H1 (cell line): ENCODE results near the gene DRC7.

Experiments used
- GTF2F1 ChIP-seq: IDR thresholded peaks from 2 replicates; pipeline ENCODE4 v1.6.1; 2012; ENCODE audit warnings: low read depth, low read length, improper control_type of control experiment, borderline replicate concordance
- HDAC2 ChIP-seq, 2 experiments: fragments of 300-600 bp in 1 of 2; sonication (generic) in 1 of 2; IDR thresholded peaks; 2 replicates each; pipeline ENCODE4 v1.6.1; 2011 to 2012; ENCODE audit warnings: low read depth in 2 of 2, low read length in 2 of 2, mild to moderate bottlenecking in 2 of 2, moderate library complexity in 2 of 2, borderline replicate concordance in 1 of 2, inconsistent platforms in 1 of 2
- POLR2A ChIP-seq, 2 experiments: IDR thresholded peaks; 1 replicate in 1 of 2; 2 replicates in 1 of 2; pipeline ENCODE4 v1.6.1; 2011; ENCODE audit warnings: low read depth in 2 of 2, low read length in 2 of 2, mild to moderate bottlenecking in 2 of 2; ENCODE audit errors: control extremely low read depth in 1 of 2
- POLR2AphosphoS5 ChIP-seq: IDR thresholded peaks from 2 replicates; pipeline ENCODE4 v1.6.1; 2011; ENCODE audit warnings: low read depth, low read length
- SIRT6 ChIP-seq: IDR thresholded peaks from one replicate; pipeline ENCODE4 v1.7.1; 2012; ENCODE audit warnings: low read length, inconsistent platforms
- TF ChIP-seq, protein P1 (sequence below), 3 experiments: IDR thresholded peaks; 1 replicate in 2 of 3; 2 replicates in 1 of 3; pipeline versions ENCODE4 v1.5.1 to v1.6.1; 2011; ENCODE audit warnings: low read length in 3 of 3, mild to moderate bottlenecking in 3 of 3, inconsistent platforms in 2 of 3, low read depth in 1 of 3, moderate library complexity in 1 of 3; ENCODE audit not compliant: insufficient read depth in 1 of 3; ENCODE audit errors: control extremely low read depth in 1 of 3
- TF ChIP-seq, protein P2 (sequence below): IDR thresholded peaks from 2 replicates; pipeline ENCODE4 v1.6.1; 2012; ENCODE audit warnings: inconsistent platforms

DNA sequence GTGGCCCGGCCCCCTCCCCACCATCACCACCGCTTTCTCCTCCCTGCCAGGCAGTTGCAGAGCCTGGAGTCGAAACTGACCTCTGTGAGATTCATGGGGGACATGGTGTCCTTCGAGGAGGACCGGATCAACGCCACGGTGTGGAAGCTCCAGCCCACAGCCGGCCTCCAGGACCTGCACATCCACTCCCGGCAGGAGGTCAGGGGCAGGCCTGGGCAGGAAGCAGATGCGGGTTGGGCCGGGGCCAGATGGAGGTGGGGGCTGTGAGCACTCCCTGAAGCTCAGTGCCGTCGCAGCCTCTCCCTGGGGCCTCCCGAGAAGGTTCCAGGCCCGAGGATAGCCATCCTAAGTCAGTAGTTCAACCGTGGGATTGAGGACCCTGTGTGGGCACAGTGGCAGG lies 40.7 kb upstream of the DRC7 start:
- TF ChIP-seq, protein P1, sequence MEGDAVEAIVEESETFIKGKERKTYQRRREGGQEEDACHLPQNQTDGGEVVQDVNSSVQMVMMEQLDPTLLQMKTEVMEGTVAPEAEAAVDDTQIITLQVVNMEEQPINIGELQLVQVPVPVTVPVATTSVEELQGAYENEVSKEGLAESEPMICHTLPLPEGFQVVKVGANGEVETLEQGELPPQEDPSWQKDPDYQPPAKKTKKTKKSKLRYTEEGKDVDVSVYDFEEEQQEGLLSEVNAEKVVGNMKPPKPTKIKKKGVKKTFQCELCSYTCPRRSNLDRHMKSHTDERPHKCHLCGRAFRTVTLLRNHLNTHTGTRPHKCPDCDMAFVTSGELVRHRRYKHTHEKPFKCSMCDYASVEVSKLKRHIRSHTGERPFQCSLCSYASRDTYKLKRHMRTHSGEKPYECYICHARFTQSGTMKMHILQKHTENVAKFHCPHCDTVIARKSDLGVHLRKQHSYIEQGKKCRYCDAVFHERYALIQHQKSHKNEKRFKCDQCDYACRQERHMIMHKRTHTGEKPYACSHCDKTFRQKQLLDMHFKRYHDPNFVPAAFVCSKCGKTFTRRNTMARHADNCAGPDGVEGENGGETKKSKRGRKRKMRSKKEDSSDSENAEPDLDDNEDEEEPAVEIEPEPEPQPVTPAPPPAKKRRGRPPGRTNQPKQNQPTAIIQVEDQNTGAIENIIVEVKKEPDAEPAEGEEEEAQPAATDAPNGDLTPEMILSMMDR (IDR thresholded peaks at IDR 0.05; ENCODE audit: control extremely low read depth in 1 of 3, insufficient read depth in 1 of 3, low read depth in 1 of 3, low read length in 3 of 3): no peak
- TF ChIP-seq HDAC2 (IDR thresholded peaks at IDR 0.05; ENCODE audit: borderline replicate concordance in 1 of 2, low read depth in 2 of 2, low read length in 2 of 2) (no peak), POLR2AphosphoS5 (no peak), SIRT6 (no peak), POLR2A (IDR thresholded peaks at IDR 0.05; ENCODE audit: control extremely low read depth in 1 of 2, low read depth in 2 of 2, low read length in 2 of 2) (no peak), GTF2F1 (no peak)
- TF ChIP-seq, protein P2, sequence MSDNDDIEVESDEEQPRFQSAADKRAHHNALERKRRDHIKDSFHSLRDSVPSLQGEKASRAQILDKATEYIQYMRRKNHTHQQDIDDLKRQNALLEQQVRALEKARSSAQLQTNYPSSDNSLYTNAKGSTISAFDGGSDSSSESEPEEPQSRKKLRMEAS: no peak
